ENCODE results near the gene SLC26A8.
"Not testable (repeated sequence)": the region's sequence is repeated elsewhere in the genome, so short reads cannot be mapped to it uniquely, and the experiment has no call there.

SLC26A8 gene

GRCh38 chr6:36018339-36018738, 6.1 kb downstream of the SLC26A8 start:
- DNase-seq (ENCODE audit: low read depth in 3 of 3): no peak

GRCh38 chr6:36015666-36016065, 8.8 kb downstream of the SLC26A8 start:
- no peak for DNase-seq (ENCODE audit: low read depth in 3 of 3)

- DNase-seq (ENCODE audit: low read depth in 3 of 3): no peak
Measured at GRCh38 chr6:36000451-36000850, 24.0 kb downstream of the SLC26A8 start.

- DNase-seq (ENCODE audit: low read depth in 3 of 3): no peak
Measured at GRCh38 chr6:35993150-35993549, 31.3 kb downstream of the SLC26A8 start.

- not testable (repeated sequence) for DNase-seq (ENCODE audit: low read depth in 3 of 3)
Measured at GRCh38 chr6:35988047-35988446, 36.4 kb downstream of the SLC26A8 start.

- DNase-seq (ENCODE audit: low read depth in 3 of 3): no peak
Measured at GRCh38 chr6:35984701-35985100, 39.7 kb downstream of the SLC26A8 start.

GRCh38 chr6:35980991-35981645, 43.3 kb downstream of the SLC26A8 start:
- no peak for DNase-seq (ENCODE audit: low read depth in 3 of 3)

- not testable (repeated sequence) for DNase-seq (ENCODE audit: low read depth in 3 of 3)
Measured at GRCh38 chr6:35980126-35980525, 44.3 kb downstream of the SLC26A8 start.

GRCh38 chr6:35977308-35977707, 47.1 kb downstream of the SLC26A8 start:
- DNase-seq (ENCODE audit: low read depth in 3 of 3): no peak

- peak in 1 of 3 experiments; percentile 13 for DNase-seq (ENCODE audit: low read depth in 3 of 3)
Measured at GRCh38 chr6:35973670-35974222, 50.7 kb downstream of the SLC26A8 start.

GRCh38 chr6:35972471-35973367, 51.7 kb downstream of the SLC26A8 start:
- DNase-seq (ENCODE audit: low read depth in 3 of 3): no peak

GRCh38 chr6:35970181-35970580, 54.3 kb downstream of the SLC26A8 start:
- no peak for DNase-seq (ENCODE audit: low read depth in 3 of 3)

GRCh38 chr6:35969646-35970045, 54.8 kb downstream of the SLC26A8 start:
- no peak for DNase-seq (ENCODE audit: low read depth in 3 of 3)

- DNase-seq (ENCODE audit: low read depth in 3 of 3): no peak
Measured at GRCh38 chr6:35968821-35969220, 55.6 kb downstream of the SLC26A8 start.

- no peak for DNase-seq (ENCODE audit: low read depth in 3 of 3)
Measured at GRCh38 chr6:35967076-35967774, 57.2 kb downstream of the SLC26A8 start.

- DNase-seq (ENCODE audit: low read depth in 3 of 3): no peak
Measured at GRCh38 chr6:35962779-35963560, 61.5 kb downstream of the SLC26A8 start.

GRCh38 chr6:35960187-35960586, 64.3 kb downstream of the SLC26A8 start:
- no peak for DNase-seq (ENCODE audit: low read depth in 3 of 3)

- DNase-seq (ENCODE audit: low read depth in 3 of 3): no peak
Measured at GRCh38 chr6:35955970-35956369, 68.5 kb downstream of the SLC26A8 start.

GRCh38 chr6:35955521-35955920, 68.9 kb downstream of the SLC26A8 start:
- no peak for DNase-seq (ENCODE audit: low read depth in 3 of 3)

GRCh38 chr6:35955071-35955470, 69.4 kb downstream of the SLC26A8 start:
- no peak for DNase-seq (ENCODE audit: low read depth in 3 of 3)

GRCh38 chr6:35954333-35954732, 70.1 kb downstream of the SLC26A8 start:
- DNase-seq (ENCODE audit: low read depth in 3 of 3): no peak
